Neural cell (in vitro differentiated cells): ENCODE measurements around the gene ZC3H7B. TPM values are rescaled to one million over a fixed set of nuclear protein-coding genes. Genes with fewer than 3 reads are reported as not detected.

Source experiments
- H2AFZ ChIP-seq: fragments of 200-600, 300-800 bp; sonication (generic), shearing (Covaris generic); 2 replicates; pipeline ENCODE4 v1.6.0; 2014; ENCODE audit warnings: low read depth, mild to moderate bottlenecking, antibody characterized with exemption, low read length, moderate library complexity
- H3F3A ChIP-seq: fragments of 200-600 bp; shearing (Covaris generic); 2 replicates; pipeline ENCODE4 v1.6.1; 2016; ENCODE audit warnings: mild to moderate bottlenecking, moderate library complexity, mixed read lengths, antibody characterized with exemption, low read length; ENCODE audit not compliant: insufficient read depth, poor library complexity, severe bottlenecking
- H3K27ac ChIP-seq: fragments of 200-600, 300-800 bp; sonication (generic), shearing (Covaris generic); 2 replicates; pipeline ENCODE4 v1.5.1; 2014; ENCODE audit warnings: mild to moderate bottlenecking, low read length, moderate library complexity
- H3K27me3 ChIP-seq: fragments of 300-800, 200-600 bp; sonication (generic), shearing (Covaris generic); 2 replicates; pipeline ENCODE4 v1.6.0; 2014; ENCODE audit warnings: mild to moderate bottlenecking, low read depth, low read length, moderate library complexity; ENCODE audit not compliant: insufficient read depth
- H3K36me3 ChIP-seq: fragments of 300-800, 200-600 bp; sonication (generic), shearing (Covaris generic); 2 replicates; pipeline ENCODE4 v1.5.1; 2014; ENCODE audit warnings: mild to moderate bottlenecking, antibody characterized with exemption, low read length, moderate library complexity; ENCODE audit not compliant: insufficient read depth
- H3K4me2 ChIP-seq: fragments of 300-800, 200-600 bp; sonication (generic), shearing (Covaris generic); 2 replicates; pipeline ENCODE4 v1.6.0; 2014; ENCODE audit warnings: mild to moderate bottlenecking, low read length
- H3K4me3 ChIP-seq: fragments of 300-800, 200-600 bp; sonication (generic), shearing (Covaris generic); 2 replicates; pipeline ENCODE4 v1.5.1; 2014; ENCODE audit warnings: mild to moderate bottlenecking, low read length, moderate library complexity
- H3K79me2 ChIP-seq: fragments of 200-600 bp; shearing (Covaris generic); replicated peaks from 2 replicates; pipeline ENCODE4 v1.6.0; 2014; ENCODE audit warnings: mild to moderate bottlenecking, low read length, moderate library complexity; ENCODE audit not compliant: insufficient read depth
- H3K9ac ChIP-seq: fragments of 300-800, 200-600 bp; sonication (generic), shearing (Covaris generic); 2 replicates; pipeline ENCODE4 v1.6.1; 2016; ENCODE audit warnings: mild to moderate bottlenecking, low read length, mixed read lengths
- H3K9me2 ChIP-seq: fragments of 200-600 bp; shearing (Covaris generic); 2 replicates; pipeline ENCODE4 v1.6.1; 2016; ENCODE audit warnings: mild to moderate bottlenecking, low read length, mixed read lengths; ENCODE audit not compliant: insufficient read depth
- H3K9me3 ChIP-seq: fragments of 200-600, 300-800 bp; sonication (generic), shearing (Covaris generic); 2 replicates; pipeline ENCODE4 v1.6.1; 2016; ENCODE audit warnings: mild to moderate bottlenecking, mixed run types, low read length, moderate library complexity, mixed read lengths
- H4K20me1 ChIP-seq: fragments of 200-600 bp; shearing (Covaris generic); 2 replicates; pipeline ENCODE4 v1.6.1; 2016; ENCODE audit warnings: mild to moderate bottlenecking, mixed run types; ENCODE audit not compliant: insufficient read depth
- CTCF ChIP-seq: fragments of 450-650 bp; IDR thresholded peaks from 2 replicates; pipeline ENCODE4 v1.5.1; 2014; ENCODE audit warnings: antibody characterized with exemption, mild to moderate bottlenecking, moderate library complexity; ENCODE audit not compliant: poor library complexity, severe bottlenecking
- EP300 ChIP-seq: fragments of 450-650 bp; conservative IDR thresholded peaks from 2 replicates; pipeline ENCODE4 v1.6.1; 2014; ENCODE audit warnings: antibody characterized with exemption, mild to moderate bottlenecking, moderate library complexity; ENCODE audit not compliant: poor library complexity, severe bottlenecking
- EZH2 ChIP-seq: fragments of 200-600, 300-800 bp; shearing (Covaris generic), sonication (generic); IDR thresholded peaks from 2 replicates; pipeline ENCODE4 v1.6.1; 2014; ENCODE audit warnings: antibody characterized with exemption, low read length, borderline replicate concordance, mild to moderate bottlenecking; ENCODE audit not compliant: insufficient read depth, poor library complexity, severe bottlenecking
- MXI1 ChIP-seq: fragments of 450-650 bp; conservative IDR thresholded peaks from 2 replicates; pipeline ENCODE4 v1.6.1; 2014; ENCODE audit warnings: antibody characterized with exemption, mild to moderate bottlenecking; ENCODE audit not compliant: poor library complexity, severe bottlenecking
- POLR2AphosphoS5 ChIP-seq: IDR thresholded peaks from 2 replicates; pipeline ENCODE4 v1.6.1; 2012
- RAD21 ChIP-seq: fragments of 450-650 bp; conservative IDR thresholded peaks from 2 replicates; pipeline ENCODE4 v1.6.1; 2014; ENCODE audit warnings: antibody characterized with exemption, mild to moderate bottlenecking, moderate library complexity
- SMC3 ChIP-seq: fragments of 450-650 bp; conservative IDR thresholded peaks from 2 replicates; pipeline ENCODE4 v1.6.1; 2014; ENCODE audit warnings: antibody characterized with exemption, mild to moderate bottlenecking, moderate library complexity; ENCODE audit not compliant: poor library complexity
- TAF1 ChIP-seq: IDR thresholded peaks from 2 replicates; pipeline ENCODE4 v1.6.1; 2012; ENCODE audit warnings: low read depth
- polyA plus RNA-seq: library from polyadenylated mRNA; depleted of rRNA; stranded (reverse); fragments of >200 nt; gene quantifications from 2 replicates; pipeline ENCODE4 v1.2.3, GENCODE V29; 2014
- TF ChIP-seq, protein P1 (sequence below): IDR thresholded peaks from 2 replicates; pipeline ENCODE4 v1.6.1; 2012; ENCODE audit warnings: borderline replicate concordance

ZC3H7B gene
- polyA plus RNA-seq, 1 donor from 2014 or later, result 34.6 TPM

DNA sequence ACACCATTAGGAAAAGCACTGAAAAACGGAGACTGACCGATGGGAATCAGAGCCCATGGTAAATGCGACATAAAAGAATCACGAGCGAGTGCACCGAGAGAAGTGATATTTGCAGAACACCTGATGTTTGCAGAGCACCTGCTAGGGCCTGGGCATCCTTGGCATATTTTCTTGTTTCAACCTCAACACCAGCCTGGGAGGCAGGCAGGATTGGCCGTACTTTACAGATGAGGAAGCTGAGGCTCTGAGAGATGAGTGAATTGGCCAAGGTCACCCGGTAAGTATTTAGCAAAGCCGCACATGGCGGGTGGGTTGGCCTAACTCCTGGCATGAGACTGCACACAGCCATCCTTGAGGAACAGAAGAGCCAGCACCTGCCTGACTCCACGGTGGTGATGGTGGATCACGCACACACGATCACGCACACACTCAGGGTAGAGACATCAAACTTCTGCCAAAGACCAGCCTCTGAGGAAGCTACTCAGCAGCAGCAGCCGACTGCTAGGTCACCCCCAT, 39.0 kb upstream of the ZC3H7B start:
- H3K27me3 ChIP-seq, result no peaks in the 10 kb centered on the region
- H3K27ac ChIP-seq, result no peak overlapping the region
- no peaks in the 10 kb centered on the region for H3K9me2 ChIP-seq
- H3K4me3 ChIP-seq, result no peak overlapping the region
- H3K79me2 ChIP-seq, result no peaks in the 10 kb centered on the region
- peaks cover 7% of the 10 kb centered on the region for H3K36me3 ChIP-seq
- no peak overlapping the region for H3K9ac ChIP-seq
- TF ChIP-seq MXI1 (no peak), SMC3 (no peak), CTCF (no peak), RAD21 (no peak), POLR2AphosphoS5 (no peak), EP300 (no peak), TAF1 (no peak), EZH2 (no peak)
- TF ChIP-seq, protein P1, sequence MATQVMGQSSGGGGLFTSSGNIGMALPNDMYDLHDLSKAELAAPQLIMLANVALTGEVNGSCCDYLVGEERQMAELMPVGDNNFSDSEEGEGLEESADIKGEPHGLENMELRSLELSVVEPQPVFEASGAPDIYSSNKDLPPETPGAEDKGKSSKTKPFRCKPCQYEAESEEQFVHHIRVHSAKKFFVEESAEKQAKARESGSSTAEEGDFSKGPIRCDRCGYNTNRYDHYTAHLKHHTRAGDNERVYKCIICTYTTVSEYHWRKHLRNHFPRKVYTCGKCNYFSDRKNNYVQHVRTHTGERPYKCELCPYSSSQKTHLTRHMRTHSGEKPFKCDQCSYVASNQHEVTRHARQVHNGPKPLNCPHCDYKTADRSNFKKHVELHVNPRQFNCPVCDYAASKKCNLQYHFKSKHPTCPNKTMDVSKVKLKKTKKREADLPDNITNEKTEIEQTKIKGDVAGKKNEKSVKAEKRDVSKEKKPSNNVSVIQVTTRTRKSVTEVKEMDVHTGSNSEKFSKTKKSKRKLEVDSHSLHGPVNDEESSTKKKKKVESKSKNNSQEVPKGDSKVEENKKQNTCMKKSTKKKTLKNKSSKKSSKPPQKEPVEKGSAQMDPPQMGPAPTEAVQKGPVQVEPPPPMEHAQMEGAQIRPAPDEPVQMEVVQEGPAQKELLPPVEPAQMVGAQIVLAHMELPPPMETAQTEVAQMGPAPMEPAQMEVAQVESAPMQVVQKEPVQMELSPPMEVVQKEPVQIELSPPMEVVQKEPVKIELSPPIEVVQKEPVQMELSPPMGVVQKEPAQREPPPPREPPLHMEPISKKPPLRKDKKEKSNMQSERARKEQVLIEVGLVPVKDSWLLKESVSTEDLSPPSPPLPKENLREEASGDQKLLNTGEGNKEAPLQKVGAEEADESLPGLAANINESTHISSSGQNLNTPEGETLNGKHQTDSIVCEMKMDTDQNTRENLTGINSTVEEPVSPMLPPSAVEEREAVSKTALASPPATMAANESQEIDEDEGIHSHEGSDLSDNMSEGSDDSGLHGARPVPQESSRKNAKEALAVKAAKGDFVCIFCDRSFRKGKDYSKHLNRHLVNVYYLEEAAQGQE, result no peak
- no peaks in the 10 kb centered on the region for H3F3A ChIP-seq
- H2AFZ ChIP-seq, result no peak overlapping the region
- H3K4me2 ChIP-seq, result no peak overlapping the region
- no peaks in the 10 kb centered on the region for H3K9me3 ChIP-seq
- H4K20me1 ChIP-seq, result no peaks in the 10 kb centered on the region

GRCh38 chr22:41263704-41264103, 37.6 kb upstream of the ZC3H7B start:
- Histone ChIP-seq H3K9me3 (no peaks in the 10 kb centered on the region), H3K27ac (no peak overlapping the region), H4K20me1 (no peaks in the 10 kb centered on the region), H3K27me3 (no peaks in the 10 kb centered on the region), H3K4me2 (no peak overlapping the region), H3K4me3 (no peak overlapping the region), H3K9me2 (no peaks in the 10 kb centered on the region), H3F3A (no peaks in the 10 kb centered on the region), H3K36me3 (peaks cover 7% of the 10 kb centered on the region), H3K79me2 (no peaks in the 10 kb centered on the region), H2AFZ (no peak overlapping the region), H3K9ac (no peak overlapping the region)
- TF ChIP-seq POLR2AphosphoS5 (no peak), SMC3 (no peak), TAF1 (no peak), EP300 (no peak), CTCF (no peak), EZH2 (no peak), RAD21 (no peak), MXI1 (no peak)
- TF ChIP-seq, protein P1, result no peak
